Dermis blood vessel endothelial cell (primary cell): ENCODE data around the gene AKAP8. TPM values are rescaled to one million over a fixed set of nuclear protein-coding genes. Genes with fewer than 3 reads are reported as not detected.
"Not testable (repeated sequence)": the region's sequence is repeated elsewhere in the genome, so short reads cannot be mapped to it uniquely, and the experiment has no call there.

Experiments used
- DNase-seq: peaks from one replicate; pipeline ENCODE4 v3.0.0; 2010
- total RNA-seq: library from RNA; depleted of rRNA; stranded (reverse); fragments of >200 nt; gene quantifications from 2 replicates; pipeline ENCODE4 v1.2.3, GENCODE V29; 2014

AKAP8 gene
- total RNA-seq, 1 donor from 2014 or later: 19.9 TPM

GRCh38 chr19:15403151-15403531 is 23.6 kb upstream of the AKAP8 start:
- DNase-seq: no peak

DNA sequence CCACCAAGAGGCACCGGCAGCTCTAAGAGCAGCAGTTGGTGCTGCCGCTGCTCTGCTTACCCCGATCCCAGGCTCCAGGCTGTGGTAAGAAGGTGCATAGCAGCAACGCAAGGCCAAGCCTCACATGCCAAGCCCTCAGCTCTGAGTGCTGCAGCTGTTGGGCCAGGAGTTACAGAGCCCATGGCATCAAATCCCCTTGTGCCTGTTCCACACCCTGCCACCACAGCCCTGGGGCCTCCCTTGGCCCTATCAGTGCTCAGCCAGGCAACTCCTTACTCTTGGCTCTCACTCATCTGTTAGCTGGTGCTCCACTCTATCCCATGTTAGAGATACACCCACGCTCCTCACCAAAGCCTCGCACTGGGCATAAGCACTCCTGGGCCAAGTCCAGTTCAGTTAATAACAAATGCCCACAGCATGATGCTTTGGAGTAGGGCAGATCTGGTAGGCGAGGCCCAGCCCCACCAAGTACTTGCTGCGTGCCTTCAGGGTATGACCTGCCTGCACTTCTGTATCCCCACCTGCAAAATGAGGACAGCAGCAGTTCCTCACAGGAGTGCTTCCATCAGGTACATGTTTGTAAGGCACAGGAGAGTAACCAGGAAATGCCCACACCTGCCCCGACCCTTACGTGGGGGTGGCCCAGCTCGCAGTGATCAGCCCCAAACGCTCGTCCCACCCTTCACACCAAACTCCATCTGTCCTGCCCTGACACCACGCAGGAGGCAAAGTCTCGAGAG is 23.0 kb upstream of the AKAP8 start:
- DNase-seq: no peak

DNA sequence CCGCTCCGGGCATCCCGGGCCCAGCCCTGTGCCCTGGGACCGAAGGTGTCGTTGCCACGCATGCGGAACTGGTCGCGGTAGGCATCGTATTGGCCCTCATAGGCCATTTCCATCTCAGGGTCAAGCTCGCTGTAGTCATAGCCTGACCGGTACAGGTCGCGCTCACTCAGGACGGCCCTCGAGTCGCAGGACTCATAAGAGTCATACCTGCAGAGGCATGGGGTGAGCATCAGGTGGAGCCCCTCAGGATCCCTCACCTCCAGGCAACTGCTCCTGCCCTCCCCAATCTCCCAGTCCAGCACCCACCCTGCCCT is 21.8 kb upstream of the AKAP8 start:
- DNase-seq: no peak

DNA sequence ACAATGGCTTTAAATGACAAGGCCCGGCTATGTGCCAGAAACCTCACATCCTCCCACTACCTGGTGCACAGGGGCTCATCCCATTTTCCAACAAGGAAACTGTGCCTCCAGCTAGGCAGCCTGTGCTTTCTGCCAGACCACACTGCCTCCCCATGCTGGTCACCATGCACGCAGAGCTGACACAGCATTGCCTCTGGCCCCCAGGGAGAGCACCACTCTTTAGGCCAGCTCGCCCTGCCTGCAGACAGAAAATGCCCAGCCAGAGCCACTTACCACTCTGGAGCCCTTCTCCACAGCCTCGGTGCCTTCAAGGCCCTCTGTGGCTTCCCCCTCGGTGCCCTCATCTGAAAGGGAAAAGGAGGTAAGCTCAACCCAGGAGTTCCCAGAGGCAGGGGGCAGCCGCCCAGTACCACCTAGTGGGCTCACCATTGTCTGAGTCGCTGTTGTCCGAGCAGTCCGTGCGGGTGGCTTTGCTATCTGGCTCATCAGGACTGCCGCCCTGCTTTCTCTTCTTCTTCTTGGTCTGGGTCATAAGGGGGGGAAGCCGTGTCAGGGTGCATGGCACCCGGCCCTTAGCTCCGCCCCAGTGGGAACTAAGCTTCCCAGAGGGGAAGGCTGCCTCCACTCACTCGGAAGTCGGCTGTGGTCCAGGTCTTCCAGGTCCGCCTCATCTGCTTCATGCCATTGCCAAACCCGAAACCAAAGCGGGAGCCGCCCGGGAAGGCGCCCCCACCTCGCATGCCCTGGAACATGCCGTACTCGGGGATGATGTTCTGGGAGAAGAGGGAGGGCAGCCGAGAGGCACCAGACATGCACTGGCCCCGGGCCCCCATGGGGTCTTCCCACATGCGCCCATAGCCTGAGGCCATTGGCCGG is 21.2 kb upstream of the AKAP8 start:
- DNase-seq: no peak

- DNase-seq: no peak
These were observed 20.0 kb upstream of the AKAP8 start for GRCh38 chr19:15399635-15400034.

DNA sequence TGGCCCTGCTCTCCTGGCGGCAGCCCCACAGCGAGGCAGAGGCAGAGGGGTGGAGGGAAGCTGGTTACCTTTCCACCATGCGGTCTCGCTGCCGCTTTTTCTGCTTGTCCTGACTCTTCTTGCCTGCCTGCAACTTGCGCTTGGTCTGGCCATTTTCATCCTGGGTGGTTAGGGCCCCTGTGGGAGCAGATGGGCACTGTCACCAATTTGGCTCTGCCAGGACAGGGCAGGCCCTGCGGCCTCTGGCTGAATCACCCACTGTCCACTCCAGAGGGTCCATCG is 19.6 kb upstream of the AKAP8 start:
- no peak for DNase-seq

- DNase-seq: no peak
These were observed 19.1 kb upstream of the AKAP8 start for GRCh38 chr19:15398501-15399233.

DNA sequence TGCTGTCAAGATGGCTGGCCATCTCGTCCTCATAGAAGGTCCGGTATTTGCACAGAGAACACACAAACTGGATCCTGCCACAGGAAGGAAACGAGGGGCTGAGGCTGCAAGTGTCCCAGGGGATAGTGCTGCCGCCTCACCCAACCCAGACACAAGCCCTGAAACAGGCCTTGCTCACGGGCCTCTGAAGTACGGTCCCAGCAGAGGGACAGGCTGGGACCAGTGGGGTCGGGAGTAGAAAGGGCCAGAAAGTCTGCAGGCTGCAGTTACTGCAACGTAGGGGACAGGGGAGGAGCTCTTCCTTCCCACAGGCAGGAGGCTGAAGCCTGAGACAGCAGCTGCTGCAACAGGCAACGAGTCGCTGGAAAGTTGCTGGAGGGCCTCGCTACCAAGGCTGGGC is 18.2 kb upstream of the AKAP8 start:
- DNase-seq: no peak

- no peak for DNase-seq
These were observed 17.6 kb upstream of the AKAP8 start for GRCh38 chr19:15397236-15397635.

DNA sequence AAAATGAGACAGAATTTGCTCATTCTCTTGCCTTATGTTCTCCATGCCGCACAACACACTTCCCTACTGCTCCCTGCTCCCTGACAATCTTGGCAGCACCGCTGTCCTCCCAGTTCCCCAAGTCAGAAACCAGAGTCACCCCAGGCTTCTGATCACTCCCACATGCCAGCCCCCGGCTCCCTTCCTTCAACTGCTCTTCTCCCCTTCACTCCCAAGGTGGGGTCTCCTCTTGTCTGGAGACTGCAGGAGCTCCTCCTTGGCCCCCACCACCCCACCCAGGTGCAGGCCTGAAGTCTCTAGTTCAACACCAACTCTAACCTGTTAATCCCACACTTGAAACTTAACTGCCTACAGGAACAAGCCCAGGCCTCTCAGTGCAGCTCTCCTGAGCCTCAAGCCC is 16.8 kb upstream of the AKAP8 start:
- DNase-seq: no peak

DNA sequence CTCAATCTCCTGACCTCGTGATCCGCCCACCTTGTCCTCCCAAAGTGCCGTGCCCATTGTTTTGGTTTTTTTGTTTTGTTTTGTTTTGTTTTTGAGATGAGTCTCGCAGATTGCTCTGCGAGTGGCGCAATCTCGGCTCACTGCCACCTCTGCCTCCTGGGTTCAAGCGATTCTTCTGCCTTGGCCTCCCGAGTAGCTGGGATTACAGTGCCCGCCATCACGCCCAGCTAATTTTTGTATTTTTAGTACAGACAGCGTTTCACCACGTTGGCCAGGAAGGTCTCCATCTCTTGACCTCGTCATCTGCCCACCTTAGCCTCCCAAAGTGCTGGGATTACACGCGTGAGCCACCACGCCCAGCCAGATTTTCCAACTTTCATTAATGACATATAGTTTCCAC is 15.7 kb upstream of the AKAP8 start:
- not testable (repeated sequence) for DNase-seq

GRCh38 chr19:15394426-15394825 is 14.8 kb upstream of the AKAP8 start:
- no peak for DNase-seq

DNA sequence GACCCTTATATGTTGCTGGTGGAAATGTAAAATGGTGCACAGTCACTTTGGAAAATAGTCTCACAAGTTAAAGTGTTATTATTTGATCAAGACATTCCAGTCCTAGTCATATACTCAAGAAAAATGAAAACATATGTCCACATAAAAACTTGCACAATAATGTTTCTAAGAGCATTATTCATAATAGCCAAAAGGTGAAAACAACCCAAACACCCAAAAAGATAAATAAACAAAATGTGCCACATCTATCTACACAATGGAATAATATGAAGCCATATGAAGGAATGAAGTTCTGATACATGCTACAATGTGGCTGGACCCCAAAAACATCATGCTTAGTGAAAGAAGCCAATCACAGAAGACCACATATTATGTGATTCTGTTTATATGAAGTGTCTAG is 14.4 kb upstream of the AKAP8 start:
- no peak for DNase-seq

GRCh38 chr19:15390814-15391213 is 11.2 kb upstream of the AKAP8 start:
- DNase-seq: no peak

GRCh38 chr19:15381864-15382263 is 2.3 kb upstream of the AKAP8 start:
- DNase-seq: no peak

- no peak for DNase-seq
These were observed 1.8 kb upstream of the AKAP8 start for GRCh38 chr19:15381429-15381828.

GRCh38 chr19:15379999-15380647 is 536 bp upstream of the AKAP8 start:
- DNase-seq: peak; percentile 60

DNA sequence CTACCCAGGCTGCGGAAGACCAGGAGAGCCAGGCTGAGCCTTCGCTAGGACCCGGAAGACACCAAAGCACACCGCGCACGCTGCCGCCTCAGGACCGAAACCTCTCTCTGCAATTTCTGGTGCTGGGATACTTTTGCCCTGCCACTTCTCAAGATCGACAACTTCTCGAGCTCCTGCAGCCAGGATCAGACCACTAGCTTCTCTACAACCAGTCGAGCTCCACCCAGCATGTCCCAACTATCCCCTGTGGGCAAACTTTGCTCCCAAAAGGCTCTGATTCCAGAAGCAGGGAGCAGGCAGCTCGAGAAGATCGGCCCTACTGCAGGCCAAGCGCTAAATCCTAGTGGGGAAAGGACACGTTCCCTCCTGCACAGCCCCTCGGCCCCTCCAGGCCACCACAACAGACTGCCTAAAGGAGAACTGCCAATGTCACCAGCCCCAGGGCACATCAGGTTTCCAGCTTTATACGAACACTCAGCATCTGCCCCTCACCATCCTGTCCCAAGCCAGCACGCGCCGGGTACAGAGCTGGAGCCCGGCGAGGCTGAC is 979 bp downstream of the AKAP8 start:
- DNase-seq: peak; percentile 63

DNA sequence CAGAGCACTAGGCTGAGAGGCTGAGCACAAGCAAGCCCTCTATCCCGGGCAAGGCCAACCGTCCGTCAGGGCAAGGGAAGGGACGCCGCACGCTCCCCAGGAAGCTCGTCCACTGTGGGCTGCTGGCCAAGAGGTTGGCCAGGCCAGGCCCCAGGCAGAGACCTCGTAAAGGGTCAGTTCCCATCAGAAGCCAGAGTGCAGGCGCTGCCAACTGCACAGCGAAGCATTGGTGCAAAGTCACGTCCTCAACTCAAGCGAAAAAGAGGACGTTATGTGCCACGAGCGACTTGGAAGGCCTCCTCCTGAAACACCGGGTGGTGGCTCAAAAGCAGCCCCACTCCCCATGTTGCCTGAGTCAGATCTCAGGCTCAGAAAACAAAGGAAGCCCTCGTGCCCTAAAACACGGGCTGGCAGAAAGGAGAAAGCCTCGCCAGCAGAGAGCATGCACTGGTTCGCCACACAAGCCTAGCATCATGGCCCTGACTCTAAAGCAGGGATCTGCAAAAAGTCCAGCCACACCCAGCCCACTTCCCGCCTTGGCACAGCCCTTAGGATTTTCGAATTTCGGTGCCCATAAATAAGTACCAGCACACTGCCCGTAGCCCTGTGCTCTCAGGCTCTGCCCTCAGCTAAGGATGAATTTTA is 4.7 kb downstream of the AKAP8 start:
- peak; percentile 82 for DNase-seq

GRCh38 chr19:15374105-15374651 is 5.4 kb downstream of the AKAP8 start:
- peak; percentile 10 for DNase-seq

- DNase-seq: no peak
These were observed 5.9 kb downstream of the AKAP8 start for GRCh38 chr19:15373644-15374043.

GRCh38 chr19:15372891-15373301 is 6.7 kb downstream of the AKAP8 start:
- no peak for DNase-seq
